WERI-Rb-1 (cell line): Measurements from ENCODE around the gene CEND1.

Experiments used
- DNase-seq: peaks from one replicate; pipeline ENCODE4 v3.0.0-alpha.2; 2020
- H3K27ac ChIP-seq: fragments of 250-450 bp; sonication (Bioruptor Pico); 2 replicates; pipeline ENCODE4 v1.5.1; 2020; ENCODE audit warnings: mild to moderate bottlenecking, moderate library complexity
- H3K27me3 ChIP-seq: fragments of 250-450 bp; sonication (Bioruptor Pico); 2 replicates; pipeline ENCODE4 v1.5.1; 2021; ENCODE audit warnings: mild to moderate bottlenecking, low read depth, moderate library complexity; ENCODE audit not compliant: insufficient read depth, severe bottlenecking
- H3K36me3 ChIP-seq: fragments of 250-450 bp; sonication (Bioruptor Pico); 2 replicates; pipeline ENCODE4 v1.5.1; 2020; ENCODE audit warnings: mild to moderate bottlenecking, moderate library complexity
- H3K4me3 ChIP-seq: 2 replicates; pipeline ENCODE4 v1.5.1; 2011; ENCODE audit warnings: low read depth, mild to moderate bottlenecking, control low read depth, low read length
- H3K9me3 ChIP-seq: fragments of 250-450 bp; sonication (Bioruptor Pico); 2 replicates; pipeline ENCODE4 v1.5.1; 2021; ENCODE audit warnings: mild to moderate bottlenecking, moderate library complexity; ENCODE audit not compliant: severe bottlenecking
- TF ChIP-seq, protein P1 (sequence below): IDR thresholded peaks from 2 replicates; pipeline ENCODE4 v1.5.1; 2011; ENCODE audit warnings: low read depth, mild to moderate bottlenecking, control low read depth, inconsistent platforms, low read length

The CEND1 gene

DNA sequence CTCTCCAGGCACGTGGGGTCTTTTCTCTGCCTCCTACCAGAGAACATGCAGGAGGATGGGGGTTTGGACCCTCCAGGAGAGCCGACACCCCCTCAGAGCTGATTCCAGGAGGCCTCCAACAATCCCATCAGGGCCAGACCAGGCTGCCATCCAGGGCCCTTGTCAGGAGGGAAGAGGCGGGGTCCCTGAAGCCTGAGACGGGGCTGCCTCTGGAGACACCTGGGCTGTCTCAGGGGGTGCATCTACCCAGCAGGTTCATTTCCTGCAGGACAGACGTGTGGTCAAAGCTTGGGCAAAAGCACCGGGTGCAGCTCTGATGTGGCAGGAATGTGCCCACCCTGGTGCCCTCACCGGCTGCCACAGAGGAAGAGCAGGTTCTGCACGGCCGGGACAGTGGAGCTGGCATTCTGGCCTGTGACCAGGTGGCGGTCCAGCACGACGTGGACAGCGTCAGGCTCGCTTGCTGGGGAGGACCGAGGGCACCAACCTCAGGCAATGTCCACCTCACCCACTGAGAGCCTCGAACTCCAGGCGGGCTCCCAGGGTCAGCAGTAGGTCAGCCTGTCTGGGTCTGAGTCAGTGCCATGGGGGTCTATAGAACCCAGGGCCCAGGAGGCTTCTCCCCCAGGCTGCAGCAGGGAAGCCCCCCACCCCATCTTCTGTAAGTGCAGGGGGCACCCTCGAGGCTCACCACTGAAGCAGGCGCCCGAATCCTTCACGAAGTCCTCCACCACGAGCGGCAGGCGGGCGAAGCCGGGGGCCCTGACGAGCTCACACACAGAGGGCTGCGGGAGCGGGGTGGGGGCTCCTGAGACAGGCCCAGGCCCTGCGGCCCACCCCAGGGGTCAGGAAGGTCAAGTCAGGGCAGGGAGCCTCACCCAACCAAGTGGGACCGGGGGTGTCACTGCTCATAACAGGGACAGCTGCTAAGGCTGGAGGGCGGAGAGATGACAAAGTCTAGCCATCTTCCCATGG lies 19.0 kb downstream of the CEND1 start:
- Histone ChIP-seq H3K9me3 (no peaks in the 10 kb centered on the region), H3K27ac (no peak overlapping the region), H3K36me3 (peaks cover 75% of the 10 kb centered on the region), H3K4me3 (no peak overlapping the region), H3K27me3 (no peaks in the 10 kb centered on the region)
- no peak for DNase-seq
- TF ChIP-seq, protein P1, sequence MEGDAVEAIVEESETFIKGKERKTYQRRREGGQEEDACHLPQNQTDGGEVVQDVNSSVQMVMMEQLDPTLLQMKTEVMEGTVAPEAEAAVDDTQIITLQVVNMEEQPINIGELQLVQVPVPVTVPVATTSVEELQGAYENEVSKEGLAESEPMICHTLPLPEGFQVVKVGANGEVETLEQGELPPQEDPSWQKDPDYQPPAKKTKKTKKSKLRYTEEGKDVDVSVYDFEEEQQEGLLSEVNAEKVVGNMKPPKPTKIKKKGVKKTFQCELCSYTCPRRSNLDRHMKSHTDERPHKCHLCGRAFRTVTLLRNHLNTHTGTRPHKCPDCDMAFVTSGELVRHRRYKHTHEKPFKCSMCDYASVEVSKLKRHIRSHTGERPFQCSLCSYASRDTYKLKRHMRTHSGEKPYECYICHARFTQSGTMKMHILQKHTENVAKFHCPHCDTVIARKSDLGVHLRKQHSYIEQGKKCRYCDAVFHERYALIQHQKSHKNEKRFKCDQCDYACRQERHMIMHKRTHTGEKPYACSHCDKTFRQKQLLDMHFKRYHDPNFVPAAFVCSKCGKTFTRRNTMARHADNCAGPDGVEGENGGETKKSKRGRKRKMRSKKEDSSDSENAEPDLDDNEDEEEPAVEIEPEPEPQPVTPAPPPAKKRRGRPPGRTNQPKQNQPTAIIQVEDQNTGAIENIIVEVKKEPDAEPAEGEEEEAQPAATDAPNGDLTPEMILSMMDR: no peak

DNA sequence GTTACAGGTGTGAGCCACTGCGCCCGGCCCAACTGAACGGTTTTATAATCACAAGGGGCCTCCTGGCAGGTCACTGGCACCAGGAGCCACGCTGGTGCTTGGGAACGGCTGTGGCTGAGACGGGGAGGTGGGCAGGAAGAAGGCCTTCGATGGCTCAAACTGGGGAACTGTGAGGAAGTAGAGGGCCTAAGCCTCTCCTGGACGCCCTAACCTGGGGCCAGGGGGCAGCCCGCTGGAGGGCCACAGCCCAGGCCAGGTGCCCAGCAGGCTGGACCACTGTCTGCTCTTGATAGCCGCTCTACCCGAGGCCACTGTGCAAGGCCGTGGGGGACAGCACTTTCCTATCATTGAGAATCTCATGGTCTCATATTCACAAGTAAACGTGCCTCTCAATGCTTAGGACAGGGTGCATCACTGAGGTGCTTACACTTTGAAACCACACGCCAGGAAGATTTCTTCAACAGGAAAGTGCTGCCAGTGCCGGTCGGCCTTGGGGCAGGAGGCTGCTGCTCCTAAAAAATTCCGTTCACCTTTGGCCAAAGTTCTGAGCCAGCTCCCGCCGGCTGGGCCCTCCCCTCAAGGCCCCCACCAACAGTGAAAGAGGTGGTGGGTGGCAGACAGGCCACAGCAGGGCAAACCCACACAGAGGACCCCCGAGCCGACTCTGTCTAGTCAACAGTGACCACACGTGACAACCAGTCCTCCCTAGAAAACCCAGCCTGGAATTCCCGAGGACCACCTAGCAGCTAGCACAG lies 19.8 kb downstream of the CEND1 start:
- Histone ChIP-seq H3K4me3 (no peak overlapping the region), H3K36me3 (peaks cover 84% of the 10 kb centered on the region), H3K27me3 (no peaks in the 10 kb centered on the region), H3K9me3 (no peaks in the 10 kb centered on the region), H3K27ac (no peak overlapping the region)
- DNase-seq: no peak
- TF ChIP-seq, protein P1: no peak

DNA sequence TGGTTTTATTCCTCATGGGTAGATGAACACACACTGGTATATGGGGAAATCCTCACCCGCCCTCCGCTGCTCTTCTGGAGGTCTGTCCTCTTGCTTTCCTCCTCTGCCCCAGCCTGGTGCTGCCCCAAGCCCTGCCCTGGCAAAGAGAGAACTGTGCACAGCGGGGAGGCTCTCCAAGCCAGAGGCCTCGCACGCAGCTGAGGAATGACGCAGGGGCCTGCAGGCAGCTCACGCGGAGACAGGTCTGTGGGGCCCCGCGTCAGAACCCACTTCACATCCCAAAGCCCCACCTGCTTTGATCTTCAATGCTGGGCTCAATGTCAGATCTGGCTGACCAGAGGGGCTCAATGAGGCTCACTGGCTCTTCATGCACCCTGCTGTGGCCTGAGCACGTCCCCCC lies 22.7 kb downstream of the CEND1 start:
- Histone ChIP-seq H3K9me3 (no peaks in the 10 kb centered on the region), H3K36me3 (peaks cover 85% of the 10 kb centered on the region), H3K27me3 (no peaks in the 10 kb centered on the region), H3K4me3 (no peak overlapping the region), H3K27ac (no peak overlapping the region)
- TF ChIP-seq, protein P1: no peak
- no peak for DNase-seq

DNA sequence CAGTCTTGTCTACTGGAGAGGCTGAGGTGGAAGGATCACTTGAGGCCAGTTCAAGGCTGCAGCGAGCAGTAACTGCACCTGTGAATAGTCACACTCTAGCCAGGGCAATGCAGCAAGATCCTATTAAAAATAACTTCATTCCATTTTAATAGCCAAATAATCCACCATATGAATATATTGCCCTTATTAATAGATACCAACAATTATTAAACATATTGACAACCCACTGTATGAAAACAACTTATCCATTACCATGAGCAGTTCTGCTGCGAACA lies 23.0 kb downstream of the CEND1 start:
- Histone ChIP-seq H3K4me3 (no peak overlapping the region), H3K9me3 (no peaks in the 10 kb centered on the region), H3K27me3 (no peaks in the 10 kb centered on the region), H3K36me3 (peaks cover 89% of the 10 kb centered on the region), H3K27ac (no peak overlapping the region)
- TF ChIP-seq, protein P1: no peak
- DNase-seq: no peak

DNA sequence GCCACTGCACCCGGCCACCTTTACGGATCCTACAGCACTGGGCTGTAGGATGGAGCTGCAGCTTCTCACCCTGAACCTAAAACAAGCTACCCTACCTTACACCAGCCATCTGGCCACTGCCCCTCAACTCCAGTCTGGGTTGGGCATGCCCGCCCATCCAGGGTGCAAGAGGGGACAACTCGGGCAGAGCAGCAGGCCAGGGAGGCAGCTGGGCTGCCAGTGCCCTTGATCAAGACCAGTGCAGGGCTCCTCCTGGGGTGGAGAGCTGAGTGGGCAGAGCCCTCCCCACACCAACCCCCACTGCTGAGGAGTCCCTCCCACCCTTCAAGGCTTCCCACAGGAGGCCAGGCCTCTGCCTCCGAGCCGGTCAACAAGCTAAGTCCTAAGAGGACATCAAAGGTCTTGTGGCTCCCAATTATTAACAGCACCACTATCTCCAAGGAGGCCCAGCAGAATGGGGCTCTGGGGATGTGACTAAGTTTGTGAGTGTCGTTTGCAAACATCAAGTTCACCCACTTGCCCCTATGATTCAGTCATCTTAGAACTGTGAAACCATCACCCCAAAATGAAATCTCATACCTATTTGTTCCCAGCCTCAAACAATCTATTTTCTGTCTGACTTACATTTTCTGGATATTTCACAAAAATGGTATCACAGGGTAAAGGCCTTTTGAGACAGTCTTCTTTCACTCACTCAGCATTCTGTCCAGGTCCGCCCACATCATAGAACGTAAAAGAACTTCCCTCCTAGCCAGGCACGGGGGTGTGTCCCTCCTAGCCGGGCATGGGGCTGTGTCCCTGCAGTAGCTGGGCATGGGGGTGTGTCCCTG lies 23.6 kb downstream of the CEND1 start:
- H3K27ac ChIP-seq: no peak overlapping the region; the same call in 1 of the 2 replicates
- peaks cover 89% of the 10 kb centered on the region for H3K36me3 ChIP-seq
- TF ChIP-seq, protein P1: no peak
- no peak overlapping the region for H3K4me3 ChIP-seq
- no peaks in the 10 kb centered on the region for H3K9me3 ChIP-seq
- no peak for DNase-seq
- no peaks in the 10 kb centered on the region for H3K27me3 ChIP-seq
